GM21723 (cell line): Measurements from ENCODE around the gene MEF2D.

Experiments
- ATAC-seq: cut with Tn5 transposase; IDR thresholded peaks from one replicate; pipeline ENCODE4 v1.9.1; 2021; ENCODE audit warnings: mild to moderate bottlenecking, moderate library complexity; ENCODE audit not compliant: unreplicated experiment

The MEF2D gene

DNA sequence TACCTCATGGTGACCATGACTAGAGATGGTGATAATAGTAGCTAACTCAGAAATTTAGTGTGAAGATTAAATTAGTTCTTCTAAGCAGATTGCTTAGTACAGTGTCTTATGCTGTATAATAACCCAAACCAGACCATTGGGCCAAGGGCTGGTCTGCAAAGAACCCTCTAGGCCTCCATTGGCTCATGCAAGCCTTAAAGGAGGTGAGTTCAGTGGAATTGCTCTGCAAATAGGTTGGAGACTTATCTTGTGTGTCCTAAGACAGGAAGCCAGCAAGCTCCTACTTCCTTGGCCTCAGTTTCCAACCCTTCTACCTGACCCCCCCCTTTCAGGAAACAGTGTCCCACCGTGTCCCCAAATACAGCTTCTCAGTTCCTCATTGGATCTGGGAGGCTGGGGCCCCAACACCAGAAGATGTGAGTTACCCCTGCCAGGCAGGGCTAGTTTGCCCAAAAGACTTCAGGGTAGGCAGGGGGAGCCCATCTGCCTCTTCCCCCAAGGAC lies 1.9 kb upstream of the MEF2D start:
- no peak for ATAC-seq

DNA sequence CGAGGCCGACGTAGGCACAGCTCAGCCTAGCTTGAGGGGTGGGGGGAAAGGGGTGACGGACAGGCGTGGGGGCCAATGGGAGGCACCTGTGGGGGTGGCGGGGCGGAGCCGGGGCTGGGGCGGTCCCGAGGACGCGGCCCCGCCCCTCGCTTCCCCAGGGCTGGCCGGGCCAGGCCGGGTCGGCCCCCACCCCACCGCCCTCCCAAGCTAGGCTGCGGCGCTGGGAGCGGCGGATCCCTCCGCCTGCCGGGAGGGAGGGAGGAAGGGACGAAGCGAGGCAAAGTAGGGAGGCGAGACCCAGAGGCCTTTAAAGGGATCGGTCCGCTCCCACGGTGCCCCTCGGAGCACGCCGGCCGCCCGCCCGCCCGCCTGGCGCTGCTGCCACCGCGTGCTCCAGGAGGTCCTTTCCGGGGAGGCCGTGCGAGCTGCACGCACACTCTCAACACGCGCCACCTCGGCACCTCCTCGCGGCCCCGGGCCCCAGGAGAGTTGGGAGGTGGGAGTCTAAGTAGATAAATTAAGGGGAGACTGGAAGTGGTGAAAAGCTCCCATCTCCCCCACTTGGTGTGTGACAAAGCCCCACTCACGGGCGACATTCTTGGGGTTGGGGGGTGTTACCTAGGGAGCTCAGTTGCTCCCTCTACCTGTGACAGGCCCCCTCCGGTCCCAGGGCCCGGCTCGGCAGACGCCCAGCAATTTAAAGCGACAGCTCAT lies 375 bp upstream of the MEF2D start:
- ATAC-seq: peak; percentile 60

DNA sequence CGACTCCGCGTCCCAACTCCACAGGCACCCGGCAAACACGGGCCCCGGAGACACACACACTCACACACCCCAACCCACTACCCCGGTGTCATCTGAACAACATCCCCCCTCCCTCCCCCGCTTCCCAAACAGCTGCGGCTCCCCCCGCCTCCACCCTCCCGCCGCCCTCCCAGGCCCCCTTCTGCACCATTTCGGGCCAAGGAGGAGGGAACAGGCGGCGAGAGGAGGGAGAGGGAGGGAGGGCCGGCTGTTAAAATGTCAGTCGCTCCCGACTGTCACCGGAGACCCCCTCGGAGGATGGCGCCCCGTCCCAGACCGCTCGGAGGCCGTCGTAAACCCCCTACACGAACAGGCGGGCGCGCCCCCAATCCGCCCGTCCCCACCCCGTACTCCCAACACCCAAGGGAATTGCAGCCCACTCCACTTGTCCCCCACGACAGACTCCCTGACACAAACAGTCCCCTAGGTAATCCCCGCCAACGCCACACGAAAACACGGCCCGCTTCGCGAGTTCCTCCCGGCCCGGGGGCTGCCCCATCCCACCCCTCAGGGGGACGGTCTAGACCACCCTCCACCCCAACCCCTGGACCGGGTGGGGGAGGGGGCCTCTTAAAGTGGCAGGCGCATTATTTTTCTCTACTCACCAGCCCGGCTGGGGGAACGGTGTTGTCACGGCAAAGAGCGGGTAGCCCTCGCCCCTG lies 583 bp downstream of the MEF2D start:
- no peak for ATAC-seq

DNA sequence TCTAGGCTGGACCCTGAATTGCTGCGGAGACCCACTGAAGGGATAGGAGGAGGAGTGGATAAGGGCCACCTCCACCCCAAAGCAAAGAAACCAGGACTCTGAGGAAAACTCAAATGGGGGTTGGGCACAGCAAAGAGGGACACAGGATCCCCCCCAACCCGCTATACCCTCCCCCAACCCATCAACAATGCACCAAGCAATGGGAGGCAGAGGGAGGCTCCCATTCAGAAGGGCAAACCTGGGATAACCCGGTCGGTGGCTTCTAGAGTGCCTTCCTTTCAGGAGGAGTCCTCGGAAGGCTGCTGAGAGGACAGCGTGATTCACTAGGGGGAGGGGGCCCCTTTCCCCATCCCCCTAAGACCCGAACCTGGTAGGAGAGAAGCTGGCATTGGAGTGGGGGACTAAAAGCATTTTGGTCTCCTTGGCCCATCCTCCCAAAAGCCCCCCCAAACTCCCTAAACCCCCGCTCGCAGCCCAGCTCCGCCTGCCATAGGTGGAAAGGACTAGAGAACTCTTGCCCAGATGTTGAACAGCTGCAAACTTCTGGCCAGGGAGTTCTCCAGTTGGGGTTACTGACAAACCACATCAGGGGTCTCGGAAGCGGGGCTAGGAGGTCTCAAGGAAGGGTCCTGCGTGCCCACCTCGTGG lies 1.3 kb downstream of the MEF2D start:
- no peak for ATAC-seq

DNA sequence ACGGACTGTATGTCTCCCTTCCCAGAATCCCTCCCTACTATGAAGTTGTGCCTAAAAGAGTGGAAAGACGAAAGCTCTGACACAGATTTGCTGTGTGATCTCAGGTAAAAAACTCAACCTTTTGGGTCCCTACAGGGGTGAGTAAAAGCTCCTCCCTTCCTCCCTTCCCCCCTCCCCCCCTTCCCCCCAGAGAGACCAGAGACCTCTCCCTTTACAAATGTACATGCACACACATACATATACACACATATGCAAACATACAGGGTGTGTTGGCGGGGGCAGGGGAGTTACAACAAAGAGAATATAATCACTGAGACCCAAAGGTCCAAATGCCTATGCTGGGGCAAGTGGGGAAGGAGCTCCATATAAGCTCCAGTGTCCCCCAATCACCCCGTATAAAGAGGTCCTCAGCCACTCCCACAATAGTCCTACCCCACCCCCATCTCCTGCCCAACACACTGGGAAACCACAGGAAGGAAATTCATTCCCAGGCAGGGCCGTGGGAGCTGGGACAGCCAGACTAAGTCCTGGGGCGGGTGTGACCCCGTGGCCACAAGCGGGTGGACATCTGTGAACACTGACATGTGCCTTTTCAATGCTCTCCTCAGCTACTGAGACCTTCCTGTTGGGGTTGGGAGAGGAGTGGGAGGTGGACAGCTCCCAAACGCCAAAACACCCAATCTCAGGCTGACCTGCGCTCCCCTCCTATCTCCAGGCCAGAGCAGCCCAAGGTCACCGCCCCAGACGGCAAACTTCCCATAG lies 2.0 kb downstream of the MEF2D start:
- ATAC-seq: no peak

DNA sequence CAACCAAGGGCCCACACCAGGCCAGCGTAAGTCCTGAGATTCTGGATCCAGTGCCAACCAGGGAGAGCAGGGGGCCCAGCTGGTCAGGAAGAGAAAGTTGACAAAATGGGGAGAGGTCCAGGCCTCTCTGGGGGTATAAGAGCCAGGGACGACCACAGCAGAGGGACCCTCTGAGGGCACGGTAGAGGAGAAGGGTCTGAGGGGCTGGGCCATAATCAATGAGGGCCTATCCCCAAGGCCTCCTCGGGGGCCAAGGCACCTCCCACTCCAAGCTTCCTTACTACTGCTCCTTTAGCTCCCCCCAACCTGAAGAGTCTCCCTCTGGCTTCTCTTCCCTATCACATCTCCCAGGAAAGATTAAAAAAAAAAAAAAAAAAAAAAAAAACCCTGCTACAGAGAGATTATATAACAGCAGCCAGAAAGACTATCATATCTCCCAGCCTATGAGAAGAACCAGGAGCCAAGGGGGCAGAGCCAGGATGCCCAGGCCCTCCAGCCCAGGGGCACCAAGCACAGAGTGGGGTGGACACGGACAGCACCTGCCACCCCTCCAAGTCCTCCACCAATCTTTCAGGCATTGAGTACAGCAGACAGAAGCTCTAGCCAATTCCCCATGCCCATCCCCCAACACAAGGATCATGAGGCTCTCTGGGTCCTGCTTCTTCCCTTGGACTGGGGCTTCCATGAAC lies 2.7 kb downstream of the MEF2D start:
- ATAC-seq: no peak

DNA sequence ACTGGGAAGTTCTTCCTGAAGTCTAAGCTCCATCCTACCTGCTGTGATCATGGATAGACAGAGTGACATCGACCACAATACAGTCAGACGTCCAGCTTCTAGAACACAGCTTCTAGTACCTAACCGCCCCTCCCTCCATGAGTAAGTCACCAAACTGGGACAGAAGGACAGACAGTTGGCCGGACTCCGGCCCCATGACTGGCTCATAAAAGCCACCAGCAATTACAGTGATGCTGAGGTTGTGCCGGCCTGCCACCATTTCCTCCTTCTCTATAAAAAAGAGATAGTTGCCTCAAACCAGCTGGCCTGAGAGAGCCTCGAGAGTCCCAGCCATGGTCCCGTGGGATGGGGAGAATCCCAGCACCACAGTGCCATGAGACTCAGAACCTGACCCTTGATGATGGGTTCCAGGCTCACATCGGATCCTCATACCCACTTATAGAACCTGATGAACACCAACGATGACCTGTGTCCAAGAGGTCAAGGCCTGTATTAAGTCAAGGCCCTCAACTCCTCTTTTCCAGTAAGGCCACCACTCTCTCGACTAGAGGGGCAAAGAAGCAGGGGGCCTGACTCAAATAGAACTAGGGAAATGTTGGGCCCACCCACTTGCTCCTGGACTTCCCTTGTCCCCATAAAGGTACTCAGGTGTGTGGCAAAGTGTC lies 3.4 kb downstream of the MEF2D start:
- ATAC-seq: no peak

DNA sequence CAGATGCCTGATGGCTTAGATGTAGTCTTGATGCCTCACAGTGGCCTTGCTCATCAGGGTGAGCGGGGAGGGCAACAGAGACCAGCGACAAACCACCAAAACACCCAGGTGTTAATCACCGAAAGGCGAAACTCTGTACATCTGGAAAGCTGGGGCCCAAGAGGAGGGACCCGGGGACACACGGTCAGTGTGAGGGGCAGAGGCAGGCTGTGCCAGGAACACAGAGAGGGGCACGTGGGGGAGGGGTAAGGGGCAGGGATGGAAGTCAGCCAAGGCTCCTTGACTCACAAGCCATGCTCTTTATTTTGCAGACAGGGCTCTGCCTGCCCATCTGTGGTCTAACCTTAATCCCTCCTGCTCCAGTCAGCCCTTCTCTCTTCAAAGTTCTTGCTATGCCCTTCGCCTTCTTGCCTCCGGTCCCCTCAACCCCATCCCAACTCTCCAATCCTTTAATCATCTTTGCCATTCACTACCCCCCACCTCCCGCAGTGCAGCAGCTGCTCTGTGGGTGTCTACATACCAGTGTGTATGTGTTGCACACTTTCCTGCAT lies 4.3 kb downstream of the MEF2D start:
- peak; percentile 25 for ATAC-seq

DNA sequence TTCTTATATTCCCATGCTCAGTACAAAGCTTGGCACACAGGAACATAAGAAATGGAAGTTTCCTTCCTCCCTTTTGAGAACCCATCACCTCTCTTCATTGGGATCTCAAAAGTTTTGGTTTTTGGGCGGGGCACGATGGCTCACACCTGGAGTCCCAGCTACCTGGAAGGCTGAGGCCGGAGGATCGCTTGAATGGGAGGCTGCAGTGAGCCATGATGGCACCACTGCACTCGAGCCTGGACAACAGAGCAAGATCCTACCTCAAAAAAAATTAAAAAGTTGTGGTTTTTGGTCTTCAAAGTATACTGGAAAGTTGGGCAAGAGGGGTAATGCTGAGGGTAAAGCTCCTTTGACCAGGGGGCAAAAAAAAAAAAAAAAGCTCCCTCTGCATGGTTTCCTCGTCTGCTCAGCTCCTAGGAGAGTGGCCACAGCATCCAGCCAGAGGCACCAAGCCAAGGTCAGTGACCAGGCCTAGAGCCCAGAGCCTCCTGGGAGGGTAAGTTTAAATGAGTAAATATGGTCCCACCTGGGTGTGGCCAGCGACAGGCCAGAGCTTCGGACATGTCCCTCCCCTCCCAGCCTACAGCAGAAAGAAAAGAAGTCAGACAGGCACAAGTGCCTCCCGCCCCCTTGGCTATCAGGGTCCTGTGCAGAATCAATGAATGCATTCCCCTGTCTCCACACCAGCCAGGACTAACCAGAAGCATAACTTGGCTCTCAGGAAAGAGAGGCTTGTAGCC lies 5.0 kb downstream of the MEF2D start:
- no peak for ATAC-seq

DNA sequence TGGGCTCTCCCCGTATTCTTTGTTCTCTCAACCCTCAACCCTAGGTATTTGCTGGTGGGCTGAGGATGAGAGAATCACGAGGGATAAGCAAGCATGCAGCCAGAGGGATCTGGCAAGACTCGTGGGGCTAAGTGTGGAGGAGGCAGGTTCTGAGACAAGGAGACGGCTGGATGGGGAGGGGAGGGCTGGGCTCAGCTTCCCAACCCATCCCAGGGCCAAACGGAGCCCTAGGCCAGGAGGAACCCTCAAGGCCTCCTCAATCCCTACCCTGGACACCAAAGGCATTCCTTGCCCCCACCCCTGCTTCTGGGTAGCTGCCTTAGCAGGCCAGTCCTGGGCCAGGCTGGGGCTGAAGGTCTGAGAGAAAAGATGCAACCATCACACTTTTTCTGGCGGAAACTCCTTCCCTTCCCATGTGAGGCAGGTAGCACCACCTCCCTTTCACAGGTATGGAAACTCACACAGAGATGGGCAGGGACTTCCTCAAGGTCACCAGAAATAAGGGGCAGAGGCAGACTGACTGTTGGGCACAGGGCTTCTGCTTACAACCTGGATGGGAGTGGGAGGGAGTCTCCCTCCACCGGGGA lies 6.2 kb downstream of the MEF2D start:
- ATAC-seq: no peak

DNA sequence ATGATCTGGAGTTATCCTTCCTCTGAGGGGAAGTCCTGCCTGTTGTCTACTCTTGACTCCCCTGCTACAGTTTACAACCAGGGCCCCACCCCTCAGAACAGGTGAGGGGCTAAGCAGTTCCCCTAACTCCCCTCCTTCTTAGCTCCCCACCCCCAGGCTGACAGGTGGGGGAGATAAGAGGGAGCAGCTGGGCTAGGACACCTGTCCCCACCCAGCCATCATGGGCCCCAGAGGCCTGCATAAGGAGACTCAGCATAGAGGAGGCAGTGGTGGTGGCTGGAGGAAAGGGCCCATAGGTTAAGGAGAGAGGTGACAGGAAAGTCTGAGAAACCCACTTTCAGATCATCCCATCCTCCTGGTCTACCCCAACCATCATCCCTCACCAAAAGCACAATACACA lies 6.8 kb downstream of the MEF2D start:
- ATAC-seq: no peak

DNA sequence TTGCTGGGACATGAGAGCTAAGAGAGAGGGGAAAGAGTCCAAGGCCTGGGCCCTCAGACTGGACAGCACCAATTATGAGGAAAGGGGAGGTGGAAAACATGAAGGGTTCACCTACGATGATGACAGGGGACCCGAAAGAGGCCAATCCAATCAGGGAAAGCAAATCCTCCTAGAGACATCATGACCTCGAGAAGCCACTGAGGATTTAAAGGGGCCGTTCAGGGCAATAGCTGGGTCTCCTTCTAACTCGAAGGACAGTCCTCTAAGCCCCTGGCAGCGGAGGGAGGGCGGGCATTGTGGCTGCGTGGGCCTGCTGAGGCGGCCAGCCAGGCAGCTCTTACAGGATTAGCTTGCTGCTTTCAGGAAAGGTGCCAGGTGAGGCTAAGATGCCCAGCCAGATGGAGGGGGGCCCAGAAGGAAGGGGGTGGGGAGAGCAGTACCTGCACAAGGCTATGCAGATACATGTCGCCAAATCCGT lies 7.4 kb downstream of the MEF2D start:
- ATAC-seq: no peak

DNA sequence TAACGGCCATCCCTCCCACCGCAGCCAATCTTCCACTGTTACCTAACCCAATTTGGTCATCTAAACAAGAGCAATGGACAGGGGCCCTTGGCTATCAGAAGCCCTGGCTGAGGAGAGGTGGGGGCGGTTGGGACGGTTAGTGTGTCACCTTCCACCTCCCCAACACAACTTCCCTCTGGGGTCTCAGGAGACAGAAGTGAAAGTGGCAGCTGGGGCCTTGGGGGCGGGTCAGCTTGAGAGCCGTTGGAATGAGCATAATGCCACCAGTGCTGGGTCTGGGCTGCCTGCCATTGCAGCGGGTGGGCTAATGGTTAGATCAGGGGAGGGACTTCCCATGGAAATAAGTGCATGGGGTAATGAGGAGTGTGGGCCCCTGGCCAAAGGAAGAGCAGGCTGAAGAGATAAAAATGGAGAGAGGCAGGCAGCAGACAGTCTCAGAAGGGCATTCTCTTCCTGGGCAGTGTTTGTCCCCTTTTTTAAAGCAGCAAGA lies 7.9 kb downstream of the MEF2D start:
- no peak for ATAC-seq

DNA sequence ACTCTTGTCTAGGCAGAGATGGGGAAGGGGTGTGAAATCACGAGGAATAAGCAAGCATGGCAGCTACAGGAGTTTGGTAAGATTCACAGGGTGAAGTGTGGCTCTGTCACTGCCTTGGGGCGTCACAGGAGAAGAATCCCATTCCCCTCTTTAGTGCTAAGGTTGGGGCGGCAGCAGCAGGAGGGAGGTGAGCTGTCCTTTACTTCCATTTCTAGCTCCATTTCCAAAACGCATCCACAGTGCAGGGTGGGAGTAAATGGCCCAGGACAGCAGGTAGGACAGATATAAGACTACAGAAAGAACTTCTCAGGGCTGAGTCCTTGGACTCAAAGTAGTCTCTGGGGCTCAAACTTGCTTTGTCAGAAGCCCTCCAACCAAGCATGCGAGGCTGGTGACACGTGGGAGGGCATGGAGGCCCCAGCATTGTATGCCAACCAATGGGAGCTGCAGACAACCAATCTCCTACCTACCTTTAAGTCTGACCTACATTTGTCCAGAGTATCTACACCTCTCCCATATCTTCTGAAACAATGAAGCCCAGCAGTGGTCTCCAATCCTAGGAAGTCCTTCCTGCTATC lies 8.5 kb downstream of the MEF2D start:
- ATAC-seq: no peak

DNA sequence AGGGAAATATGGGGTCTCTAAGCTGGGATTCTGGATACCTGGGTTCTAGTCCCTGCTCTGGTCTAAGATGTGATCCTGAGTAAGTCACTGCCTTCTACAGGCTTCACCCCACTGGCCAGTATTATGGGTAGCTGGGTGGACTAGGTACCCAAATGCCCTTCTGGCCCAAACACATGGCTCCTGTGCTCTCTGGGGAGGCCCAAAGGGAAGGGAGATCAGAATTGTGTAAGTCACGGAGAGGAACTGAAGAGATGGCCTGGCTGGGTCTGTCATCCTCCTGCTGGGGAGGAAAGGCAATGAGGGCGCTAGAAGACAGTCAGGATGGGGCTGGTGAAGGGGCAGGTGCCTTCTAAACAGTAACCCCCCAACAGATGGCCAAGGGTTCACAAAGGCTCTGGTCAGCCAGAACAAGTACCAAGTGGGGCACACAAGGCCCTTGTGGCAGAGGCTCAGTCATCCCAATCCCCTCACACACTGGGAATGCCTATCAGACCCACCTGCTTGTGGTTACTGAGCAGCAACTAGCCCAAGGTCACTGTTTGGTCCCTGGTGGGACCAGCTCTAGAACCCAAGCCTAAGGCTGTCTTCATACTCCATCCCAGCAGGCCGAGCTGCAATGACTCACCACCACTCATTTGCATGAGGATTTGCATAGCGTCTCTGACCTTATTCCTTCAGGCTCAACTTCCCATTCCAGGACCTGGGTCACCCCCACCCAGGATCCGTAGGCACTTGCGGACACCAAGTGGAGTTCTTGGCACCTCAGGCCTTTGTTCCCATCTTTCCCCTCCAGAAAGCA lies 9.2 kb downstream of the MEF2D start:
- ATAC-seq: no peak

DNA sequence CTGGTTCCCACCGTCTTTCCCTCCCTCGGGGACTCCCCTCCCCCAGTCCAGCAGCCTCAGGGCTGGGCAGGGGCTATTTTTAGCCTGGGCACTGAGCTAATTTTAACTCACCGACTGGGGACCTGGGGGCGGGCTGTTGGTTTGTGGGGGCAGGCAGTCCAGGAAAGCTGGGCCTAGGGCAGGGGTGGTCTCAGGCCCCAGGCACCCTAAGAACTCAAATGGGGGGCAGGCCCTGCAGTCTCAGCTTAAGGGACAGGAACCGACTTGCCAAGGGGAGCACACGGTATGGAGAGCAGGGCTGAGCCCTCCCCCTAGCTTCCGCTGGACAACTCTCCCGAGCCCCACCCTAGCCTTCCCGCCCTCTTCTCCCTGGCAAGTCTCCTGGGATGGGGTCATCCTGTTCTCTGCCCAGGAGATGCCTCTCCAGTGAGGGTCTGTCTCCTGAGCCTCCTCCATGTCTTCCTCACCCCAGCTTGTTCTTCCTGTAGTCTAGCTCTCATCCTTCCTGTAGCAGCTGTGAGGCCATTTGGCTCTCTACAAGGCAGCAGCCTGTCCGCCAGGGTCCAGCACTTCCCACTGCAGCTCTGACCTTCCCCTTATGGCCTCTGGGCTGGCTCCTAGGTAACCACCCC lies 10.1 kb downstream of the MEF2D start:
- no peak for ATAC-seq

DNA sequence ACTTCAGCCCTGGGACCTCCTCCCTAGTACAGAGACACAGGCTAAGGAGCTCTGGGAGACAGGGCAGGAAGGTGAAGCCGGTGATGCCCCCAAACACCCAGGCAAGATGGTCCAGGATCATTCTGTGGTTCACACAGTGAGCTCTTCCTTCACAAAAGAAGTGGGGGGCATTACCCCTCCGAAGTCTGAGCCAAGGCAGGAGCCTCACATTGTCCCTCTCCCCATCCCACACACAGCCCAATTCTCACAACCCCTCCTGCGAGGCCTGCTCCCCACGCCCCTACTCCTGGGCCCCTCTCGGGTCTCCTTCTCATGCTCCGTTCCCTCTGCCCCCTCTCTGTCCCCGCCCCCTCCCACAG lies 10.7 kb downstream of the MEF2D start:
- no peak for ATAC-seq
